Measurements from ENCODE around the gene GALNTL6. TPM values are rescaled to one million over a fixed set of nuclear protein-coding genes. Genes with fewer than 3 reads are reported as not detected.

GALNTL6 gene
- total and polyA plus RNA-seq, 2 donors (not counting 3 experiments of a cell fraction or from before 2014, with no cell fraction given): not detected

DNA sequence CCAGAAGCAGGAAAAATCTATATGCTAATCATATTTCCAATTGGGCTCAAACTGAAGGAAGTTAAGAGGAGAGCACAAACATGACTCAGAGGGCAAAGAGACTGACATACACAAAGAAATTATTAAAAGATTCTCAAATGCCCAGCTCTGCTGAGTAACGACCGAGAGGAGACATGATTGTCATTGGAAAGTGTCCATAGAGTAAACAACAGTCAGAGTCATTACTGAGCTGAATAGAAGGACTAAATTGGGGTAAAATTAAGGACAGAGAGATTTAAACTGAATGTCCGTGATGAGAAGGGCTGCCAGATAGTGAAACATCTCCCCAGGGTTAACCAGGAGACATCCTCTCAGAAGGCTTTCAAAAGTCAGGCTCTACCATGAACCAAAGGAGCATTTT lies 1244.2 kb downstream of the GALNTL6 start:
- no peaks in the 10 kb centered on the region for H3K79me2 ChIP-seq (ENCODE audit: control insufficient read depth, insufficient read depth, low read length)
- H3K36me3 ChIP-seq (ENCODE audit: control insufficient read depth in 2 of 2, extremely low read depth in 1 of 2, insufficient read depth in 2 of 2, low read length in 2 of 2): no peaks in the 10 kb centered on the region
- H3K4me2 ChIP-seq (ENCODE audit: insufficient read depth, low read length): peak overlapping the region; percentile 11
- FAIRE-seq (no peak), DNase-seq (ENCODE audit: low read depth, low spot score) (peak; percentile 55)
- H3K9ac ChIP-seq (replicated peaks; ENCODE audit: extremely low read depth, insufficient read depth, low read length): peak overlapping the region; percentile 27
- H3K9me3 ChIP-seq (replicated peaks; ENCODE audit: control insufficient read depth, insufficient read depth, low read length): no peaks in the 10 kb centered on the region
- ChIA-PET POLR2A (no interaction called here), CTCF (interaction anchor here (1.0 to 2.1 kb wide), 4 partner anchors 28 to 200 kb away, joined by 3 to 8 read pairs (median 4); no protein-coding TSS in a partner anchor)
- H3K4me1 ChIP-seq (ENCODE audit: control insufficient read depth, extremely low read depth, insufficient read depth, low read length): peaks cover 28% of the 10 kb centered on the region
- BruUV-seq (replicated peaks): TSS peak; percentile 83
- no peaks in the 10 kb centered on the region for H3K9me1 ChIP-seq (replicated peaks; ENCODE audit: control insufficient read depth, extremely low read depth, insufficient read depth, low read length)
- H3K4me3 ChIP-seq (replicated peaks in 1 of 3; ENCODE audit: insufficient read depth in 1 of 3, low read depth in 1 of 3, low read length in 3 of 3): no peak overlapping the region
- peak overlapping the region; percentile 74 for H3K27ac ChIP-seq (ENCODE audit: insufficient read depth, low read depth, low read length)
- intact Hi-C loops (cut with micrococcal nuclease): loop anchor here (1.0 to 2.0 kb wide), 2 partner anchors 111 to 195 kb away; partner anchors contain the start of gene GALNT7
- dilution Hi-C loops (cut with MboI; ENCODE audit: extremely low pct_ligation_motif_present, low sequenced_read_pairs): no loop called here
- H3K27me3 ChIP-seq (ENCODE audit: control insufficient read depth in 2 of 2, insufficient read depth in 2 of 2, low read length in 2 of 2): no peaks in the 10 kb centered on the region
- H2AFZ ChIP-seq (ENCODE audit: low read depth, low read length): no peak overlapping the region
- H4K20me1 ChIP-seq (replicated peaks; ENCODE audit: control insufficient read depth, extremely low read depth, insufficient read depth, low read length): no peaks in the 10 kb centered on the region
- TF ChIP-seq MYC (IDR thresholded peaks at IDR 0.05; ENCODE audit: low read depth, low read length) (no peak), FOS (IDR thresholded peaks at IDR 0.05; ENCODE audit: borderline replicate concordance, insufficient read depth, low read length) (peak; percentile 47)

DNA sequence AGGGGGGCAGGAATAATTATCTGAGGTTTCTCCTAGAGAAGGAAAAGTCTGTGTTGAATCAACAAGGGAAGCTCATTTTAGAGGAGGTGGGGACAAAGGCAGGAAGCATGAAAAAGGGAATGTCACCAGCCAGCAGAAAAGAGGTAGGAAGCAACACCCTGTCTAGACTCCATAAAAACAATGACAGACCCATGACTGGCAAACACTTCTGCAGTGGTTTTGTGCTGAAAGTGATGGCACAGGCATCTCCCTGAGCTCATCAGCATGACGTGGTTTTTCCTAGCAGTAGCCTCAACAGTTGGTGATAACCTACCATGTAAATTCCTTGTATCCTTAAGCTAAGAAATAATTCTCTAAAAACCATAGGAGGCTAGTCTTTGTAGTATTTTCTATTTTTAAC lies 1244.7 kb downstream of the GALNTL6 start:
- FAIRE-seq (peak; percentile 87), DNase-seq (ENCODE audit: low read depth, low spot score) (peak; percentile 74)
- Histone ChIP-seq H3K36me3 (ENCODE audit: control insufficient read depth in 2 of 2, extremely low read depth in 1 of 2, insufficient read depth in 2 of 2, low read length in 2 of 2) (no peaks in the 10 kb centered on the region), H3K4me1 (ENCODE audit: control insufficient read depth, extremely low read depth, insufficient read depth, low read length) (peaks cover 28% of the 10 kb centered on the region), H3K27me3 (ENCODE audit: control insufficient read depth in 2 of 2, insufficient read depth in 2 of 2, low read length in 2 of 2) (no peaks in the 10 kb centered on the region), H4K20me1 (replicated peaks; ENCODE audit: control insufficient read depth, extremely low read depth, insufficient read depth, low read length) (no peaks in the 10 kb centered on the region), H2AFZ (ENCODE audit: low read depth, low read length) (peak overlapping the region; percentile 13), H3K4me3 (replicated peaks in 1 of 3; ENCODE audit: insufficient read depth in 1 of 3, low read depth in 1 of 3, low read length in 3 of 3) (no peak overlapping the region), H3K27ac (ENCODE audit: insufficient read depth, low read depth, low read length) (peak overlapping the region; percentile 74), H3K4me2 (ENCODE audit: insufficient read depth, low read length) (peak overlapping the region; percentile 11), H3K9me1 (replicated peaks; ENCODE audit: control insufficient read depth, extremely low read depth, insufficient read depth, low read length) (no peaks in the 10 kb centered on the region), H3K9me3 (replicated peaks; ENCODE audit: control insufficient read depth, insufficient read depth, low read length) (no peaks in the 10 kb centered on the region), H3K79me2 (ENCODE audit: control insufficient read depth, insufficient read depth, low read length) (no peaks in the 10 kb centered on the region), H3K9ac (replicated peaks; ENCODE audit: extremely low read depth, insufficient read depth, low read length) (peak overlapping the region; percentile 27)
- CTCF ChIA-PET: interaction anchor here (1.0 to 2.1 kb wide), 4 partner anchors 29 to 200 kb away, joined by 3 to 8 read pairs (median 4); no protein-coding TSS in a partner anchor
- intact Hi-C loops (cut with micrococcal nuclease) (loop anchor here (1.0 to 2.0 kb wide), 2 partner anchors 111 to 194 kb away; partner anchors contain the start of gene GALNT7), dilution Hi-C loops (cut with MboI; ENCODE audit: extremely low pct_ligation_motif_present, low sequenced_read_pairs) (no loop called here)
- BruUV-seq (replicated peaks): no TSS peak
- peak; percentile 35 for TF ChIP-seq POLR2AphosphoS5 (IDR thresholded peaks at IDR 0.05; ENCODE audit: insufficient read depth, low read depth, low read length)
- TF ChIP-seq JUN (IDR thresholded peaks at IDR 0.05; ENCODE audit: borderline replicate concordance, insufficient read depth, insufficient read length, low read depth): peak; percentile 11
- no peak for TF ChIP-seq MYC (IDR thresholded peaks at IDR 0.05; ENCODE audit: low read depth, low read length)
- TF ChIP-seq FOS (IDR thresholded peaks at IDR 0.05; ENCODE audit: borderline replicate concordance, insufficient read depth, low read length): peak; percentile 65
- POLR2A ChIA-PET: no interaction called here

Data from endothelial cell of umbilical vein (primary cell).